Muscle of arm (tissue), 12 donors: ENCODE data around the gene MED13L. TPM values are rescaled to one million over a fixed set of nuclear protein-coding genes. Genes with fewer than 3 reads are reported as not detected.

ENCODE experiments used
- DNase-seq: peaks from one replicate; pipeline ENCODE4 v3.0.0-alpha.2; 2013
- polyA plus RNA-seq, 12 donors: library from polyadenylated mRNA; unstranded; fragments of 120-200 nt; gene quantifications; one replicate each; pipeline ENCODE4 v1.2.1, GENCODE V29; 2013; ENCODE audit not compliant: insufficient read length in 12 of 12

The MED13L gene
- polyA plus RNA-seq, 12 donors = 44.9 to 66.0 (median 55.5) TPM; not detected in 1

DNA sequence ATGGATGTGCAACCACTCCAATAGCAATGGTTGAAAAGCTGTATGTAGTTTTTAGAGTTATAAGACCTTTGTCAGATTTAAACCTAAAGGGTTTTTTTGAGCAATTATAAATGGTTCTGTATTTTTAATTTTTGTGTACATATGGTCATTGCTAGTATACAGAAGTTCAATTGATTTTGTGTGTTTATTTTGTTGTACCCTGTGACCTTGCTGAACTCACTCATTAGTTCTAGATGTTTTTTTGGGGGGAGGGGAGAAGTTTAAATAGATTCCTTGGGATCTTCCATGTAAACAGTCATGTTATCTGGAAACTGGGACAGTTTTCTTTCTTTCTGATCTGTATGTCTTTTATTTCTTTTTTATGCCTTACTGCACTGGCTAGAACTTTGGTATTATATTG lies 87.8 kb downstream of the MED13L start:
- DNase-seq = no peak

DNA sequence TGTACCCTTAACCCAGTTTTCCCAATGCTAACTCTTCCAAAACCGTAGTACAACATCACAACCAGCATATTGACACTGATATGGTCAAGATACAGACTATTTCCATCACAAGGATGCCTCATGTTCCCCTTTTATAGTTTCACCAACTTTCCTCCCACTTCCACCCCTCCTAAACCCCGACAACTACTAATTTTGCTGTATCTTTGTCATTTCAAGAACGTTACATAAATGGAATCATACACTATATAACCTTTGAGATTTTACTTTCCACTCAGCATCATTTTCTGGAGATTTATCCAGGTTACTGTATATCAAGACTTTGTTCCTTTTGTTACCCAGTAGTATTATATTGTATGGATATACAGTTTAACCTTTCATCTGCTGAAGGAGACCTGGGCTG lies 88.9 kb downstream of the MED13L start:
- DNase-seq = no peak

DNA sequence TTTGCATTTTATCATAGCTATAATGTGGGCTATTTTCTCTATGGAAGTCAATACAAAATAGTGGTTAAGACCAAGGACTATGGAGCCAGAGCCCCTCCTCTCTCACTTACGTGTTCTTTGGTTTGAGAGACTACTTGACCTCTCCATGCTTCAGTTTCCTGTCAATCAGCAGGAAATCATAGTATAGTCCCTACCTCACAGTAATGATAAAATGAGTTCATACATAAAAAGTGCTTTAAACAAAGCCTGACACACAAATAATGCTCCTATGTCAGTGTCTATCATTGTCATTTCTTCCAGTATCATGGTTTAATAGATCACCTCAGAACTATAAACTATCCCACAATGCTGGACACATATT lies 90.4 kb downstream of the MED13L start:
- no peak for DNase-seq

DNA sequence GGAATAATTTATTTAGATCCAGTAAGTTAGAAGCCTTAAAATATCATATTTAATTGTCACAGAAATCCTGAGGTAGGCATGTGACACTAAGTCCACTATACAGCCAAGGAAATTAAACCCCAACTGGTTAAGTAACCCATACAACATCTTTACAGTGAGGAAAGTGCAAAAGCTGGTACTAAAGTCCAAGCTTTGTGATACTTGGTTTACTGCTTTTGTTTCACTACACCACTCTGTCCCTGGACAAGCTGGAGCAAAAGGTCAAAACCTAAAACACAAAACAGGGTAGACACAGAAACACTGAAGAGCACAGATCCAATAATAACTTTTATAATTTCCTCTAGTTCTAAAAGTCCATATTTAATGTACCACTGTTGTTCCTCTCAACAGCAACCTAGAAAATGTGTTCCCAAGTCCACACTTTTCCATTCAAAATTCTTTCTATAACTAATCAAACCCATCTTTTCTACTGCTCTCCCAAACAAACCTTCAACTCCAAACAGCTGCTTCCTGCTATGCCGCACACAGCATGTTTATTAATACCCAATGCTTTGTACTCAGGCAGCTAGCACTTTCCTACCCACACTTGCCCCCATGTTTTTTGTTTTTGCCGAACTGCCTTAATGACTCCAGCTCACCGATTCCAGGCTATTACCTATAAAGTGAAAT lies 90.9 kb downstream of the MED13L start:
- DNase-seq = no peak

DNA sequence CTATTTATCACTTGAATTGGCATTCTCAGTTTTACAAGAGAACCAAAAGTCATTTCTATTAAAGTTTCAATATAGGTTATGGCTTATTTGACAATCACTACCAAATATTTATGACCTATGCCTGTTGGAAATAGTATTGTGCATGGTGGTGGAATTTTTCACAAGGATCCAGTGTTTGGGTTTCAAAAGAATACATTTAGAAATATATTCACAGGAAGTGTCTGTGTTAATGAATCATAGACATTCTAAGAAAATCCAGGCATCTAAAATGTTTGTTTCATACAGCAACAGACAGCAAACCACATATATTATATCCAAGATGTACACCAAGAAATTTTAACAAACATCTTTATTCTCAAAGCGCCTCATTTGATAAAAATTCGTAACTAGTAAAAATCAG lies 92.7 kb downstream of the MED13L start:
- DNase-seq = no peak

DNA sequence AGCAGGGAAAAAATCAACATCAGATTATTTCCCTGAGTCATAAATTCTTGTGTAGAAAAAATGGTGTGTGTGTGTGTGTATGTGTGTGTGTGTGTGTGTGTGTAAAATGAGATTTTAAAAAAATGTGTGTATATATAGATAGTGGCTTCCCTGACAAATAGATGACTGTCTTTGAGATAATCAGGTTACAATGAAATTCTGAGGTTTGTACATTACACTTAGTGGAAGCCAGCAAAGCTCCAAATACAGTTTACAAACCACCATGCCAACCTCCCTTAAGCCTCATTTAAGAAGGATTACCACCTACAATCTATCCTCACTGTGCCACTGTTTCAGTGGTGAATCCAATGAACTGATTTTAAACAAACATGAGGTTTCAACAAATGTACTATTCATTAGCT lies 93.8 kb downstream of the MED13L start:
- DNase-seq = no peak

DNA sequence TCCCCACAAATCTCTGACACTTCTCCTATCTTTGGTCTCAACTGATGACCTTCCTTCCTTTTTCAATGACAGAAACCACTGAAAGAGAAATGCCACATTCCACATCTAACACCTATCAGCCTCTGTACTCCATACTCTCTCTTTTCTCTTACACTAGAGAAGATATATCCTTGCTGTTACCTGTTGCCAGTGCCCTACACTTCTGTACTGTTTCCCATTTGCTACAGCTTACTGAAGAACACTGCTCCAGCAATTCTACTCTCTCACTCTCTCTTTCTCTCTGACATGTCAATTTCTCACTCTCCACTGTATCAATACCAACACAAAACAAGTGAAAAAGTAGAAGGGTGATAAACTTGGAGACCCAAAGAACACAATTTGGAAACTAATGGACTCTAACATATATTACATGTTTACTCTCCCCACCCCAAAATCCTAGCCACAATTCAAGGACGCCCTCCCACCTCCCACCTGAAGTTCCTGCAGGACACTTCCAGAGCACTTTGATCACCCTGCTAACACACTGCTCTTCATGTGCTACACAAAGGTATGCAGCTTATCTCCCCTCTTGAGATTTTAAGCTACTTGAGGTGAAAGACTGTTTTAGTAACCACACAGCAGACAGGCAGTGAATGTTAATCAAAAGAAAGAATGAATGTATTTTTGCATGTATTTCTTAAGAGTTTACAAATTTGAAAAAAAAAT lies 95.0 kb downstream of the MED13L start:
- DNase-seq = no peak

DNA sequence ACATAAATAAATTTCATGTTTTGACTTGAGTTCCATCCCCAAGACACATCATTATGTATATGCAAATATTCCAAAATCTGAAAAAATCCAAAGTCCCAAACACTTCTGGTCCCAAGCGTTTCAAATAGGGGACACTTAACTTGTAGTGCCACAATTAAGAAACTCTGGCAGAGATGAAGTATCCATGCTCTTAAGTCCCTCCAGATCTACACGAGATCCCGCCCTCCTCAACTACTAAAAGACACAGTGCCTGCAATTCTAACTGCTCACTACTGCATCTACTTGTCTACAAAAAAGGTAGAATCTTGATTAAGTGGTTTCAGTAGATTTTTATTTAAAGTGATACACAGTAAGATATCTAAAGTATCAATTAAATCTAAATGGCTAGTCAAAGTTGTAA lies 97.0 kb downstream of the MED13L start:
- DNase-seq = no peak

DNA sequence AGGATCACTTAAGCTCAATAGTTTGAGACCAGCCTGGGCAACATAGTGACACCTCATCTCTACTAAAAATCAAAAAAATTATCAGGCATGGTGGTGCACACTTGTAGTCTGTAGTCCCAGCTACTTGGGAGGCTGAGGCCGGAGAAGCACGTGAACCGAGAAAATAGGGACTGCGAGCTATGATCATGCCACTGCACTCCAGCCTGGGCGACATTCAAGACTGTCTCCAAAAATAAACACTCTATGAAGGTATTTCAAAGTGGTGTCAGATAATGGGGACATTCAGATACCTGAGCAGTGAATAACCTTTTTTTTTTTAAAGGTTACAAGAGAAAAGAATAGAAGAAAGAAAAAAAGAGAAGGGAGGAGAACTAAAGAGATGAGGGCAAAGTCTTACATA lies 98.1 kb downstream of the MED13L start:
- DNase-seq = no peak

DNA sequence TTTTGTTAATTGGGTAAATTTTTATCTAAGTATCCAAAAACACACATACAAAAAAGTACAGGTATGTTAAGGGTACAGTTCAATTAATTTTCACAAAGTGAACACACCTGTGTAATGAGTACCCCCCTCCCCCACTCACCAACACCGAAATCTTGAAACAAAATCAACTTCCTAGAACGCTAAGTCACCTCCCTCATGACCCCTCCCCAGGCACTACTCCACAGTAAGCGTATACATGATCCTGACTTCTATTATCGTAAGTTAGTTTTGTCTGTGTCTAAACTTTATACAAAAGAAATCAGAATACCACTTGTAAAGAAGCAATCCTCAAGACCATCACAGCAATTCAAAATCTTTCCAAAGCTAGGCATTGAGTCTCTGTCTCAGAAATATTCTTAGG lies 100.5 kb downstream of the MED13L start:
- DNase-seq = no peak

DNA sequence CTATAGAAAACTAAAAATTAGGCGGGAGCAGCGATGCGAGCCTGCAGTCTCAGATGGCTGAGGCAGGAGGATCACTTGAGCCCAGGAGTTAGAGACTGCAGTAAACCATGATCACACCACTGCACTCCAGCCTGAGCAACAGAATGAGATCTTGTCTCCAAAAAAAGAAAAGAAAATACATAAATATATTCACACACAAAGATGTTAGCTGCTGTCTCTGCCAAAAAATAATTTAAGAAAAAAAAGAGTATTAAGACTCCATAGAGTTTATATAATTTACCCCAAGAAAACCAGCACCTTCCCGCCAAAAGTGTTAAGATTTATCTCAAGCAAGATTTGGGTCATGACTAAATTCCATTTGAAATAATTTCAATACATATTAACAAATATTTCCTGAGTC lies 102.6 kb downstream of the MED13L start:
- DNase-seq = no peak

DNA sequence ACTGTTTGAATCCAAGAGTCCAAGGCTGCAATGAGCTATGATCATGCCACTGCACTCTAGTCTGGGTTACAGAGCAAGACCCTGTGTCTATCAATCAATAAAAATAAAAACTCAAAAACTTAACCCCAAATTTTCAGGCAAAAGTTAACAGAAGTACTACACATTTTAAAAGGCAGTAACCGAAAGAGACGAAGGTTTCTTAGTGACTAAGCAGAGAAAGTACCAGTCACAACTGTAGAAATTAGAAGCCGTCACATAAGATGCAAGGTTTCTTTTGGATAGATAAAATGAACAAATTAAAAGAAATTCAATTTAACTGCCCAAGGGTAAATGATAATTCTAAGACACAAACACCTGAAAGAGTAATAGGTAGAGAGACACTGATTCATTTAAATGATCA lies 103.5 kb downstream of the MED13L start:
- DNase-seq = no peak

DNA sequence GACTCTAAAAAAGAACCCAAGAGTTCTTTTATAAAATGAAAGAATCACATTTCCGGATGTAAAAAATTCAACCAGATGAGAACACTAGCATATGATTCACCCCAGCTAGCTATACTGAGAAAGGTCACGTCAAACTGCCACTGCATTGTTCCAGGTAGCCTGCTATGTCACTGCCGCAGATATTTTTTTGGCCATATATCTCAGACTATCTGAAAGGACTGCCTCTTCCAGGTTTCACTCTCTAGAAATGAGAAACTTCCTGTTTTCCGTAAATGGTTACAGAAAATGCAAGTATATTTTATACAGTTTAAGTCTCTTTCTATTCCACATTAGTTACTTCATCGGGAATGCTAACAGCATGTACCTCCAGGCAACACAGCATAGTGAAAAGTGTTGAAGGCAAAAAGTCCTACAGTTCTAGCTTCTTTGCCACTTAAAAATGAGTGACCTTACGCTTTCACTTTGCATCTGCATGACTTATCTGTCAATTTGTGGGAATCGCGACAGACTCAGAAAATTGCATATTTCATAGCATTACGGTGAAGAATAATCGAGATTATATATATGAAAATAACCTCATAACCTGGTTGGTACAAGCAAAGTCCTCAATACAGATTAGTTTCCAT lies 105.2 kb downstream of the MED13L start:
- no peak for DNase-seq

DNA sequence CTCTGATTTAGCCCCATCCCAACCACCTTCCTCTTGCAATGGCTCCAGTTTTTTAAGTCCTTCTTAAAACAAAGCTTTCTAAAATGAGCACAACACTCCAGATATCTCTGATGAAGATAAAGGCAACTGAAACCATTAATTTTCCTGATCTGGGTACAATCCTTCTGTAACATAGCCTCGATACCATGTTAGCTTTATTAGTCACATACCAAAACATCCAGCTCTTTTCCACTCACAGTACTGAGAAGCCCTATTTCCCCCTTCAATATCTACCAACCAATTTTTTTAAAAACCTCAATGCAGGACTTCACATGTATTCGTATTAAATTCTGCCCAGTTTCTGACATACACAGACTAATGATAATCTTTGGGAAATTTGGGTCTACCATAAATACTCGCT lies 105.9 kb downstream of the MED13L start:
- no peak for DNase-seq

DNA sequence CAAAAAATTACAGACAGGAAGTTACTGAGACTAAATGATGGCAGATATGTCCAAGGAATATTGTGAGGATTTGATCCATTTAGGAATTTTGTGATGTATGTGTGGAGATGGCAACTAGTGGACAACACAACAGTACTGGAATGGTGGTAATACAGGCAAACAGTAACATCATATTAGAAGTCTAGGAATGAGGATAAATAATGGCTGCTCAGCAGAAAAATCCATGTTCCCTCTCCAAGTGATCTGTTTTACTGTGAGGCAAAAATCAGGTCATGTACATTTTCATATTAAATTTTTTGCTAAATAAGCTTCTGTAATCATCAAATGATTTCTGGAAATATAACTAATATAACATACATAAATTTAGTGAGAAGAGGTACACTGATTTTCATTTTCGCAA lies 108.4 kb downstream of the MED13L start:
- no peak for DNase-seq

DNA sequence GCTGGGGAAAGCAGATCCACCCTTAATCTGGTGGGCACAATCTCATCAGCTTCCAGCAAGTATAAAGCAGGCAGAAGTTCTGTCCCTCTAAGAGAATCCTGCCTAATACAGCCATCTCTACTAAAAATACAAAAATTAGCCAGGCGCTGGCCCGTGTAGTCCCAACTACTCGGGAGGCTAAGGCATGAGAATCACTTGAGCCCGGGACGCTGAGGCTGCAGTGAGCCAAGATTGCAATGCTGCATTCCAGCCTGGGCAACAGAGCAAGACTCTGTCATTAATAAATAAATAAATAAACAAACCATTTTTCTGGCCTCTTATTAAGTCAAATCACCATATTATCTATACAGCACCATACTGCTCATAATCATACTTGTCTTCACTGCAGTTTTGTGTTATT lies 111.2 kb downstream of the MED13L start:
- DNase-seq = no peak

DNA sequence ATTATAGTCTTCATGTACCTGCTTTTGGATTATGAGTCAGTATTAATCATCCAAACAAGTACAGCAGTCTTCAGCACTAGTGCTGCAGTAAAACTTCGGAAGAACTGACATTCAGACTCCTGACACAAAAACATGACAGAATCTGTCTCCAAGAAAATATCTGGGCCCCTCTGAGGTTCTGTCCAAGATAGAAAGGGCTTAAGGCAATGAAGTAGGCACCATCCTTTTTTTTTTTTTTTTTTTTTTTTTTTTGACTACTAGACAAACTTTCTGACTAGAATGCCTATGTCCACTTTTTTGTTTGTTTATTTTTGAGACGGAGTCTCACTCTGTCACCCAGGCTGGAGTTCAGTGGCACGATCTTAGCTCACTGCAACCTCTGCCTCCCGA lies 112.5 kb downstream of the MED13L start:
- no peak for DNase-seq

DNA sequence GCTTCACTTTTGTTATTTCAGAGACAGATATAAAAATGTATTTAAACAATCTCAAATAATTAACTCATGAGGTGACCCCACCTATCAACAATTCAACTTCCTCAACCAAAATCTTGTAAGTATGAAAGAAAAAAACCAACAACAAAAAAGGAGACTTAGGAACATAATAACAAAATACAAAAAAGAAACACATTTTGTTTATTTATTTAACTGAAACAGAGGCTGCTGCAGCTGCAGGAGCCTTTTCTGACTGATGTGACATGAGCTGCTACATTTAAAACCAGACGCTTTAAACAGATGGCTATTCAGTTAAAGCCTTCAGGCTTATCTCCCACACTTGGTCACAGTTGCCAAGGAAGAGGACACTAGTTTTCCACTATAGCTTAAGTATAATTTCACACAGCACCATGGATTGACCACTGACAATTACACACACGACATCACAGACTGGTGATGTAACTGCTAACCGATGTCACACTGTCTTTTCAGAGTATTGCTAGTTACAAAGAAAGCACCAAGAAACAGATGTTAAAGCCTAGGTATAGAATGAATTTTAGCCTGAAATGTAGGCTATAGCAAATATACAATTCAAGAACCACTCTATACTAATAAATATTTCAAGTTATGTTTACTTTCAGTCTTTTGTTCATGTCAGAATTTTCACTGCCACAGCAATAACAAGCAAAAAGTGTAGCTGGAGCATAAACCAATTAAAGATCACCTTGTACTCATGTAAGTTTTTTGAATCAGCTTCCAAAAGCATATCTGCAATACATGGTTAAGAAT lies 113.0 kb downstream of the MED13L start:
- DNase-seq = peak; percentile 40

DNA sequence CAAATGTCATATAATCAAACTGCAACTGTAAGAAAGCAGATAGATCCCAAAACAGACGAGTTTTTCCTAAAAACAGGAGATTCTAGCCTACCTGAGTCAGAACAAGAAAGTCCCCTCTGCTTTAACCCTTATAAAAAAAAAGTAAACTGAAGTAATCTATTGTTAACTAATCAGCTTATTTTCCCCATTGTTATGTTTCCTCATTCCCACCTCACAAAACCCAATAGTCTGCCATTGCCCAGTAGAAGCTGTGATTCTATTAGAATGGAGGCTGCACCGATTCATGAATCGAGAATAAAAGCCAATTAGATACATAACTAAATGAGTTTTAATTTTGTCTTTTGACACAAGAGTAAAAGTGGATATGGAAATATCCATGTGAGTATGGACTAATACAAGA lies 115.4 kb downstream of the MED13L start:
- DNase-seq = no peak

DNA sequence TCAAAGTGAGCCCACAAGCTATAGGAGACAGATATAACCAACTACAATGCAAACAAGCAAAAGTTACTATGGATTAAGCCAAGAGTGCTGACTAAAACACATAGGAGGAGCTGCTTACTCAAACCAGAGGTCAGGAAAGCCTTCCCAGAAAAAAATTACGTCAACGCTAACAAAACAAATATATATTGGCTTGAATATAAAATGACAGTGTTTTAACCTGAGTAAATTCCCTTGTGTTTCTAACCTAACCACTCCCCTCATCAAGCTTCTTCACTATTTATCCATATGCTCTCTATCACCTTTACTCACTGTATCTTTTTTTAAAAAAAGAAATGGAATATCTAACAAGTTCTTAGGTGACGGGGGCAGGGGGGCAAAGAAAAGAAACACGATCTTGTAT lies 115.9 kb downstream of the MED13L start:
- peak; percentile 17 for DNase-seq

DNA sequence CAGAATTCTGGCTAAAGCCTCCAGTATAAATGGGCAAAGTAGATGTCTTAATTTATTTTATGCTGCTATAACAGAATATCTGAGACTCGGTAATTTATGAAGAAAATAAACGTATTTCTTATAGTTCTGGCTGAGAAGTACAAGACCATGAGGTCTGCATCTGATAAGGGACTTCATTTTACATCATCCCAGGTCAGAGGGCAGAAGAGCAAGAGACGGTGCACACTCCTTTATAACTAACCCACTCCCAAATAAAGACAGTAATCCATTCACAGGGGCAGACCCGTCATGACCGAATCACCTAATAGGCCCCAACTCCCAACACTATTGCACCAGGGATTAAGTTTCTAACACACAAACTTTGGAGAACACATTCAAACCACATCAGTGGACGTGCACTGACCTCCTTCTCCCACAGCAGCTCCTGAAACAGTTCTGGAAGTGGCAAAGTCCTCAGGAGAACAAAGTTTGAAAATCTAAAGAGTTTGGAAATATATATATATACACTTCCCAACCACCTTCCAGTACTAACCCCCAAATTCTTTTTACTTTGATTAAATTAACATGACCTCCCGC lies 116.5 kb downstream of the MED13L start:
- no peak for DNase-seq

DNA sequence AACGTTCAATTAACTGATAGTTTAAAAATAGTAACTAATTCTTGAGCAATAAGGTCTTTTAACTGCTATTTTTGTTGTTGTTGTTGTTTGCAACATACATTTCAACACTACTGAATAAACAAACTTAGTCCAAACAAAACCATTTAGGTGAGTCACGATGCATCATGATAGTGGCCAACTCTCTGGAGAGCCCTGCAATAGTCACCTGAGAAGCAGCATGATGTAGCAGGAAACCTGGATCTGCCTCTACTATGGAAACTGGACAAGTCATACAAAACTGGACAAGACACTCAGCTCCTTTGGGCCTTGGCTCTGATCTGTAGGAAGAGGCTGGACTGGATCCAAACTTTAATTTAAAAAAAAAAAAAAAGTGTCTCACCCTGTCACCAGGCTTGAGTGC lies 117.3 kb downstream of the MED13L start:
- DNase-seq = no peak
